HCT116 (cell line): ENCODE measurements around the gene CCND2. TPM values are rescaled to one million over a fixed set of nuclear protein-coding genes. Genes with fewer than 3 reads are reported as not detected.

Experiments
- ATAC-seq: fragments of 200-7000 bp; cut with Tn5 transposase; 2 replicates; pipeline ENCODE4 v1.9.1; 2020; ENCODE audit warnings: mild to moderate bottlenecking, moderate library complexity
- BruUV-seq: library from RNA; stranded (reverse); fragments of 400-500 nt; replicated peaks from 2 replicates; lab custom pipeline; 2021; lab: Mats Ljungman, UMichigan
- CTCF ChIA-PET: fragments of 300-600 bp; sonication (Branson Sonifier 250); formaldehyde crosslinking; loops from one replicate; lab custom pipeline; 2021; ENCODE audit warnings: antibody characterized with exemption; lab: Charles Lee
- POLR2A ChIA-PET: fragments of 300-600, 350-600 bp; sonication (Branson Sonifier 250); formaldehyde crosslinking; loops from one replicate; lab custom pipeline; 2021; ENCODE audit warnings: antibody characterized with exemption; lab: Charles Lee
- RAD21 ChIA-PET, 2 experiments: fragments of 300-600 bp; sonication (Branson Sonifier 250); formaldehyde crosslinking; loops; one replicate each; lab custom pipeline; 2023; ENCODE audit warnings: low total read pairs in 2 of 2; ENCODE audit not compliant: uncharacterized antibody in 2 of 2, unreplicated experiment in 2 of 2, low non-redundant PET in 1 of 2; lab: Charles Lee
- DNase-seq: peaks from one replicate; pipeline ENCODE4 v3.0.0-alpha.2; 2010; ENCODE audit warnings: low read depth, low spot score
- H2AFZ ChIP-seq: fragments of 200-600 bp; shearing (Covaris generic), sonication (generic); 2 replicates; pipeline ENCODE4 v1.6.1; 2017; ENCODE audit warnings: low read depth, mixed run types, mixed read lengths, antibody characterized with exemption, low read length; ENCODE audit not compliant: poor library complexity, severe bottlenecking
- H3K27ac ChIP-seq: 2 replicates; pipeline ENCODE4 v1.5.1; 2012; ENCODE audit warnings: low read depth, low read length
- H3K27me3 ChIP-seq: fragments of 200-600 bp; sonication (generic); 2 replicates; pipeline ENCODE4 v1.6.1; 2016; ENCODE audit warnings: mixed run types, low read length, mixed read lengths; ENCODE audit not compliant: insufficient read depth
- H3K36me3 ChIP-seq, 2 experiments: fragments of 200-500 bp in 1 of 2; fragments of 200-600 bp in 1 of 2; sonication (Bioruptor generic) in 1 of 2; sonication (generic) in 1 of 2; 2 replicates each; pipeline versions ENCODE4 v1.5.1 to v1.6.1; 2014 to 2016; ENCODE audit warnings: low read length in 2 of 2, inconsistent platforms in 1 of 2, mixed read lengths in 1 of 2, mixed run types in 1 of 2; ENCODE audit not compliant: insufficient read depth in 2 of 2, control insufficient read depth in 1 of 2
- H3K4me1 ChIP-seq, 2 experiments: fragments of 200-600 bp in 1 of 2; sonication (generic) in 1 of 2; 2 replicates each; pipeline versions ENCODE4 v1.5.1 to v1.6.1; 2012 to 2017; ENCODE audit warnings: low read length in 2 of 2, inconsistent platforms in 1 of 2, mild to moderate bottlenecking in 1 of 2, mixed read lengths in 1 of 2, mixed run types in 1 of 2, moderate library complexity in 1 of 2; ENCODE audit not compliant: insufficient read depth in 2 of 2, control insufficient read depth in 1 of 2
- H3K4me2 ChIP-seq: fragments of 200-600 bp; sonication (generic); 2 replicates; pipeline ENCODE4 v1.6.1; 2017; ENCODE audit warnings: mixed run types, low read length, mixed read lengths
- H3K4me3 ChIP-seq, 2 experiments: fragments of 200-600 bp in 1 of 2; sonication (generic) in 1 of 2; replicated peaks in 1 of 2; 2 replicates each; pipeline ENCODE4 v1.5.1; 2011 to 2016; ENCODE audit warnings: low read length in 2 of 2, control low read depth in 1 of 2, low read depth in 1 of 2, mild to moderate bottlenecking in 1 of 2, mixed read lengths in 1 of 2, mixed run types in 1 of 2
- H3K79me2 ChIP-seq: fragments of 200-600 bp; sonication (generic); 2 replicates; pipeline ENCODE4 v1.6.1; 2017; ENCODE audit warnings: mild to moderate bottlenecking, mixed run types, low read length, moderate library complexity, mixed read lengths; ENCODE audit not compliant: insufficient read depth
- H3K9ac ChIP-seq: fragments of 200-600 bp; sonication (generic); 2 replicates; pipeline ENCODE4 v1.6.1; 2016; ENCODE audit warnings: low read length, mixed read lengths
- H3K9me2 ChIP-seq: fragments of 200-600 bp; sonication (generic), shearing (Covaris generic); 2 replicates; pipeline ENCODE4 v1.6.1; 2017; ENCODE audit warnings: mixed run types, mild to moderate bottlenecking, moderate library complexity; ENCODE audit not compliant: insufficient read depth
- H3K9me3 ChIP-seq, 2 experiments: fragments of 200-500 bp in 1 of 2; fragments of 200-600 bp in 1 of 2; sonication (Bioruptor generic) in 1 of 2; sonication (generic) in 1 of 2; 2 replicates each; pipeline ENCODE4 v1.6.1; 2014 to 2017; ENCODE audit warnings: low read length in 2 of 2, mixed read lengths in 2 of 2, inconsistent platforms in 1 of 2, low read depth in 1 of 2, mild to moderate bottlenecking in 1 of 2, mixed run types in 1 of 2, moderate library complexity in 1 of 2; ENCODE audit not compliant: control insufficient read depth in 1 of 2, insufficient read depth in 1 of 2
- H4K20me1 ChIP-seq: fragments of 200-600 bp; sonication (generic), shearing (Covaris generic); 2 replicates; pipeline ENCODE4 v1.6.1; 2017; ENCODE audit warnings: mixed run types, mild to moderate bottlenecking, moderate library complexity; ENCODE audit not compliant: insufficient read depth
- CTCF ChIP-seq, 3 experiments: fragments of 200-600 bp in 1 of 3; sonication (generic) in 1 of 3; IDR thresholded peaks in 2 of 3; conservative IDR thresholded peaks in 1 of 3; 2 replicates each; pipeline ENCODE4 v1.5.1; 2012 to 2017; ENCODE audit warnings: low read depth in 2 of 3, low read length in 2 of 3, antibody characterized with exemption in 1 of 3, borderline replicate concordance in 1 of 3, control low read depth in 1 of 3, mild to moderate bottlenecking in 1 of 3, mixed read lengths in 1 of 3, mixed run types in 1 of 3, moderate library complexity in 1 of 3; ENCODE audit not compliant: insufficient read depth in 1 of 3
- EGR1 ChIP-seq: IDR thresholded peaks from 2 replicates; pipeline ENCODE4 v1.6.1; 2012; ENCODE audit warnings: low read depth
- JUND ChIP-seq: IDR thresholded peaks from 2 replicates; pipeline ENCODE4 v1.6.1; 2012
- MAX ChIP-seq: IDR thresholded peaks from 2 replicates; pipeline ENCODE4 v1.6.1; 2012
- RAD21 ChIP-seq: IDR thresholded peaks from 2 replicates; pipeline ENCODE4 v1.6.1; 2012; ENCODE audit warnings: low read depth, mild to moderate bottlenecking
- REST ChIP-seq: IDR thresholded peaks from 2 replicates; pipeline ENCODE4 v1.6.1; 2012; ENCODE audit warnings: low read depth
- SP1 ChIP-seq: IDR thresholded peaks from 2 replicates; pipeline ENCODE4 v1.6.1; 2012; ENCODE audit warnings: low read depth
- SRF ChIP-seq: IDR thresholded peaks from 2 replicates; pipeline ENCODE4 v1.6.1; 2012; ENCODE audit warnings: low read depth
- ZFX ChIP-seq: fragments of 450-650 bp; IDR thresholded peaks from 2 replicates; pipeline ENCODE4 v1.6.1; 2017
- intact Hi-C: fragments of 100-400 bp; cut with micrococcal nuclease; formaldehyde crosslinking; loops from 2 replicates; pipeline ENCODE4 v1.10.0; 2022
- total RNA-seq: library from RNA; stranded (reverse); gene quantifications from one replicate; pipeline ENCODE4 v1.2.1, GENCODE V29; 2021; ENCODE audit not compliant: unreplicated experiment

The CCND2 gene
- total RNA-seq, 1 experiment from 2014 or later: 1.1 TPM

GRCh38 chr12:4273273-4273651 lies 300 bp upstream of the CCND2 start:
- Histone ChIP-seq H3K4me1 (peaks cover 5 to 17% of the 10 kb centered on the region in 2 experiments; a peak in 3 of 4 replicates), H2AFZ (no peak overlapping the region), H3K27ac (no peak overlapping the region), H3K4me2 (no peak overlapping the region), H3K79me2 (no peaks in the 10 kb centered on the region), H3K4me3 (no peak overlapping the region), H3K36me3 (no peaks in the 10 kb centered on the region), H3K9me2 (no peaks in the 10 kb centered on the region), H3K9me3 (no peaks in the 10 kb centered on the region), H3K9ac (no peak overlapping the region), H4K20me1 (no peaks in the 10 kb centered on the region), H3K27me3 (peaks cover 44% of the 10 kb centered on the region)
- no TSS peak for BruUV-seq
- POLR2A ChIA-PET: no interaction called here
- CTCF ChIA-PET: no interaction called here
- intact Hi-C loops: loop anchor here (10.0 kb wide), 1 partner anchor 468 kb away; no protein-coding TSS in a partner anchor
- RAD21 ChIA-PET: no interaction called here
- DNase-seq (no peak), ATAC-seq (no peak)
- TF ChIP-seq SP1: no peak
- no peak for TF ChIP-seq MAX
- TF ChIP-seq ZFX: no peak
- no peak for TF ChIP-seq JUND
- no peak for TF ChIP-seq RAD21
- no peak for TF ChIP-seq EGR1
- no peak for TF ChIP-seq REST
- TF ChIP-seq CTCF (IDR thresholded peaks at IDR 0.05 in 2 of 3, conservative IDR thresholded peaks at IDR 0.05 in 1 of 3; ENCODE audit: borderline replicate concordance in 1 of 3, insufficient read depth in 1 of 3, low read depth in 2 of 3, low read length in 2 of 3): no peak
- no peak for TF ChIP-seq SRF
